Heart left ventricle (tissue), 13 donors: ENCODE data around the gene DENND4C.

Experiments
- POLR2A ChIP-seq, 2 donors: fragments of 450-650 bp; IDR thresholded peaks; one replicate each; pipeline ENCODE4 v1.6.1; 2017; ENCODE audit warnings: antibody characterized with exemption in 2 of 2, mild to moderate bottlenecking in 2 of 2, moderate library complexity in 2 of 2
- TF ChIP-seq, protein P1 (sequence below), 12 donors: fragments of 200-600 bp; sonication (generic) in 4 of 12; IDR thresholded peaks; one replicate each; pipeline versions ENCODE4 v1.5.0 to v1.8.0; 2018 to 2022; ENCODE audit warnings: antibody characterized with exemption in 12 of 12, mild to moderate bottlenecking in 5 of 12
- donor health status: ischemic (EF 13 %, LVEDD 7.1; RV severe dilation, severe dysfunction).
- donor health status: DM: no; HTN: yes; CAD: no.
- donor health status: DM: no; HTN: no; CAD: no.
- donor health status: ischemic (EF 25% LVEDD 6.9; RV normal size, moderate dysfunction).
- donor health status: ischemic (EF 25% LVEDD 5.7; RV mildly dilated, moderate dysfunction).
- donor health status: ischemic (EF 35%, LVEDD 5.7; RV mildly dilated, moderate dysfunction).
- donor health status: nonischemic (EF 11% LVEDD 7.7; RV severe dilation, severe dysfunction).
- donor health status: DM: yes; HTN: yes; CAD: no.
- donor health status: PGD.
- donor health status: ischemic (EF 29% LVEDD 5.4; RV normal size, mild dysfunction).
- donor health status: nonischemic (EF 23%, LVEDD 6.1; RV moderate dilation, normal function).

DNA sequence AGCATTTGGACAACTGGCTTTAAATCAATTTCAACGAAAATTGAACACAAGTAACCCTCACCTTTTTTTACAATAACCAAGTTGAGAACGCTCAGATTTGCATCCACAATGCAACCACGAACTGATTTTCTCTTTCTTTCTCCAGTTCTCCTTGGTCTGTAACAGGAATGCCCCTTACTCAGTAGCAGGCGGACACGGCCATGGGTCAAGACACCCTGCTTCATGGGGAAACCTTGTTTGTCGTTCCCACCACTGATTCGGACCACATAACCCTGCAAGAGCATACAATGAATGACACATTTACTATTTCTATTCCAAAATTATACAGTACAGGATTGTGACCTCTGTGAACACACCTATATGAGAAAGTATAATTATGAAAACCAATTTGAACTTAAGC is 148.2 kb downstream of the DENND4C start:
- TF ChIP-seq, protein P1, sequence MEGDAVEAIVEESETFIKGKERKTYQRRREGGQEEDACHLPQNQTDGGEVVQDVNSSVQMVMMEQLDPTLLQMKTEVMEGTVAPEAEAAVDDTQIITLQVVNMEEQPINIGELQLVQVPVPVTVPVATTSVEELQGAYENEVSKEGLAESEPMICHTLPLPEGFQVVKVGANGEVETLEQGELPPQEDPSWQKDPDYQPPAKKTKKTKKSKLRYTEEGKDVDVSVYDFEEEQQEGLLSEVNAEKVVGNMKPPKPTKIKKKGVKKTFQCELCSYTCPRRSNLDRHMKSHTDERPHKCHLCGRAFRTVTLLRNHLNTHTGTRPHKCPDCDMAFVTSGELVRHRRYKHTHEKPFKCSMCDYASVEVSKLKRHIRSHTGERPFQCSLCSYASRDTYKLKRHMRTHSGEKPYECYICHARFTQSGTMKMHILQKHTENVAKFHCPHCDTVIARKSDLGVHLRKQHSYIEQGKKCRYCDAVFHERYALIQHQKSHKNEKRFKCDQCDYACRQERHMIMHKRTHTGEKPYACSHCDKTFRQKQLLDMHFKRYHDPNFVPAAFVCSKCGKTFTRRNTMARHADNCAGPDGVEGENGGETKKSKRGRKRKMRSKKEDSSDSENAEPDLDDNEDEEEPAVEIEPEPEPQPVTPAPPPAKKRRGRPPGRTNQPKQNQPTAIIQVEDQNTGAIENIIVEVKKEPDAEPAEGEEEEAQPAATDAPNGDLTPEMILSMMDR (IDR thresholded peaks at IDR 0.05) = no peak
- no peak for TF ChIP-seq POLR2A (IDR thresholded peaks at IDR 0.05)
